ENCODE results near the gene THSD4. TPM values are rescaled to one million over a fixed set of nuclear protein-coding genes. Genes with fewer than 3 reads are reported as not detected.

The THSD4 gene
- total and polyA plus RNA-seq, 8 donors, result 15.7 to 43.3 (median 19.1) TPM

GRCh38 chr15:71549697-71550096 is 434.4 kb downstream of the THSD4 start:
- intact Hi-C loops (cut with DNase I), result no loop called here
- ATAC-seq (no peak), DNase-seq (no peak)
- TF ChIP-seq CTCF (IDR thresholded peaks at IDR 0.05), result no peak
- H3K9me3 ChIP-seq, result no peaks in the 10 kb centered on the region
- H3K4me3 ChIP-seq, result no peak overlapping the region
- no peaks in the 10 kb centered on the region for H3K36me3 ChIP-seq
- H3K27ac ChIP-seq, result no peak overlapping the region
- H3K27me3 ChIP-seq, result no peaks in the 10 kb centered on the region
- H3K4me1 ChIP-seq, result no peaks in the 10 kb centered on the region

- no peak for TF ChIP-seq CTCF (IDR thresholded peaks at IDR 0.05)
These were observed 436.3 kb downstream of the THSD4 start for GRCh38 chr15:71551566-71551965.

GRCh38 chr15:71559098-71559497 is 443.8 kb downstream of the THSD4 start:
- no peak for TF ChIP-seq CTCF (IDR thresholded peaks at IDR 0.05)
- no peak overlapping the region for H3K27ac ChIP-seq
- no peaks in the 10 kb centered on the region for H3K36me3 ChIP-seq
- no peaks in the 10 kb centered on the region for H3K27me3 ChIP-seq
- peaks cover 0 to 2% of the 10 kb centered on the region in 2 donors for H3K9me3 ChIP-seq
- DNase-seq, result no peak
- H3K4me3 ChIP-seq, result no peak overlapping the region
- H3K4me1 ChIP-seq, result peaks cover 0 to 6% of the 10 kb centered on the region in 2 donors
- ATAC-seq, result no peak
- intact Hi-C loops (cut with DNase I), result no loop called here

More at GRCh38 chr15:71551566-71551965, 436.3 kb downstream of the THSD4 start:
- Histone ChIP-seq H3K36me3 (no peaks in the 10 kb centered on the region), H3K27ac (no peak overlapping the region), H3K27me3 (no peaks in the 10 kb centered on the region), H3K4me1 (no peaks in the 10 kb centered on the region), H3K9me3 (no peaks in the 10 kb centered on the region), H3K4me3 (no peak overlapping the region)
- no peak for DNase-seq
- ATAC-seq, result no peak
- intact Hi-C loops (cut with DNase I), result no loop called here

- DNase-seq, result no peak
- Histone ChIP-seq H3K9me3 (peaks cover 0 to 2% of the 10 kb centered on the region in 2 donors), H3K27ac (no peak overlapping the region), H3K27me3 (no peaks in the 10 kb centered on the region), H3K4me1 (peaks cover 0 to 6% of the 10 kb centered on the region in 2 donors), H3K36me3 (no peaks in the 10 kb centered on the region), H3K4me3 (no peak overlapping the region)
- no peak for TF ChIP-seq CTCF (IDR thresholded peaks at IDR 0.05)
- ATAC-seq, result no peak
- intact Hi-C loops (cut with DNase I), result no loop called here
These were observed 444.3 kb downstream of the THSD4 start for GRCh38 chr15:71559616-71560015.

GRCh38 chr15:71562251-71562650 is 447.0 kb downstream of the THSD4 start:
- no peak for ATAC-seq
- H3K4me1 ChIP-seq, result peaks cover 0 to 6% of the 10 kb centered on the region in 2 donors
- H3K4me3 ChIP-seq, result no peak overlapping the region

More at GRCh38 chr15:71562251-71562650, 447.0 kb downstream of the THSD4 start:
- no peak for TF ChIP-seq CTCF (IDR thresholded peaks at IDR 0.05)
- H3K27ac ChIP-seq, result no peak overlapping the region
- H3K36me3 ChIP-seq, result no peaks in the 10 kb centered on the region
- H3K9me3 ChIP-seq, result peaks cover 0 to 2% of the 10 kb centered on the region in 2 donors
- H3K27me3 ChIP-seq, result no peaks in the 10 kb centered on the region
- intact Hi-C loops (cut with DNase I), result no loop called here
- no peak for DNase-seq
